Keratinocyte (primary cell): ENCODE measurements around the gene ANO2. TPM values are rescaled to one million over a fixed set of nuclear protein-coding genes. Genes with fewer than 3 reads are reported as not detected.

ENCODE experiments used
- DNase-seq: peaks from one replicate; pipeline ENCODE4 v3.0.0-alpha.2; 2011; ENCODE audit warnings: low read depth, missing footprints, low spot score
- FAIRE-seq: peaks from 2 replicates; lab custom pipeline; 2011; peaks lifted over from hg19 to GRCh38; lab: Jason Lieb, UNC
- H2AFZ ChIP-seq: 2 replicates; pipeline ENCODE4 v1.6.0; 2012; ENCODE audit warnings: low read length, control low read depth, inconsistent platforms; ENCODE audit not compliant: control insufficient read depth
- H3K27ac ChIP-seq: 2 replicates; pipeline ENCODE4 v1.5.1; 2011; ENCODE audit warnings: low read length; ENCODE audit not compliant: control insufficient read depth, insufficient read depth
- H3K27me3 ChIP-seq: 3 replicates; pipeline ENCODE4 v1.6.0; 2011; ENCODE audit warnings: low read length; ENCODE audit not compliant: control insufficient read depth, insufficient read depth; ENCODE audit errors: extremely low read depth
- H3K36me3 ChIP-seq, 2 experiments: 2 replicates in 1 of 2; 3 replicates in 1 of 2; pipeline ENCODE4 v1.5.1; 2011; ENCODE audit warnings: low read length in 2 of 2, mild to moderate bottlenecking in 1 of 2; ENCODE audit not compliant: control insufficient read depth in 2 of 2, insufficient read depth in 2 of 2; ENCODE audit errors: extremely low read depth in 1 of 2
- H3K4me1 ChIP-seq: 3 replicates; pipeline ENCODE4 v1.5.1; 2011; ENCODE audit warnings: low read length; ENCODE audit not compliant: control insufficient read depth, insufficient read depth; ENCODE audit errors: extremely low read depth
- H3K4me2 ChIP-seq: 3 replicates; pipeline ENCODE4 v1.6.0; 2011; ENCODE audit warnings: low read depth, low read length; ENCODE audit not compliant: control insufficient read depth, insufficient read depth; ENCODE audit errors: extremely low read depth
- H3K4me3 ChIP-seq, 3 experiments: fragments of 200-600 bp in 1 of 3; sonication (generic) in 1 of 3; 2 replicates in 2 of 3; 3 replicates in 1 of 3; pipeline ENCODE4 v1.5.1; 2011 to 2016; ENCODE audit warnings: low read length in 3 of 3, mild to moderate bottlenecking in 3 of 3, control low read depth in 2 of 3, inconsistent platforms in 1 of 3, low read depth in 1 of 3, mixed read lengths in 1 of 3, mixed run types in 1 of 3, moderate library complexity in 1 of 3; ENCODE audit not compliant: control insufficient read depth in 2 of 3, insufficient read depth in 2 of 3; ENCODE audit errors: extremely low read depth in 1 of 3
- H3K79me2 ChIP-seq: 2 replicates; pipeline ENCODE4 v1.6.0; 2012; ENCODE audit warnings: low read length; ENCODE audit not compliant: control insufficient read depth, insufficient read depth
- H3K9ac ChIP-seq: 3 replicates; pipeline ENCODE4 v1.6.0; 2011; ENCODE audit warnings: low read length; ENCODE audit not compliant: control insufficient read depth, insufficient read depth; ENCODE audit errors: extremely low read depth
- H3K9me1 ChIP-seq: 3 replicates; pipeline ENCODE4 v1.6.0; 2011; ENCODE audit warnings: low read length; ENCODE audit not compliant: control insufficient read depth, insufficient read depth; ENCODE audit errors: extremely low read depth
- H3K9me3 ChIP-seq: 2 replicates; pipeline ENCODE4 v1.5.1; 2012; ENCODE audit warnings: low read depth, low read length; ENCODE audit not compliant: control insufficient read depth
- H4K20me1 ChIP-seq: 3 replicates; pipeline ENCODE4 v1.6.0; 2011; ENCODE audit warnings: low read length; ENCODE audit not compliant: control insufficient read depth, insufficient read depth; ENCODE audit errors: extremely low read depth
- EZH2 ChIP-seq: IDR thresholded peaks from one replicate; pipeline ENCODE4 v1.6.1; 2012; ENCODE audit warnings: inconsistent platforms, mild to moderate bottlenecking, low read length, moderate library complexity
- dilution Hi-C: fragments of 300-500 bp; cut with MboI; formaldehyde crosslinking; loops from one replicate; pipeline ENCODE4 v1.7.0; 2020; ENCODE audit warnings: low sequenced_read_pairs; ENCODE audit not compliant: extremely low pct_ligation_motif_present
- polyA plus RNA-seq, 5 experiments: library from polyadenylated mRNA; depleted of rRNA in 3 of 5; stranded (reverse) in 3 of 5; stranded (forward) in 1 of 5; unstranded in 1 of 5; fragments of >200 nt; gene quantifications; 1 replicate in 1 of 5; 2 replicates in 3 of 5; 3 replicates in 1 of 5; pipeline versions ENCODE4 v1.2.1 to v1.2.3, GENCODE V29; 2011 to 2012; ENCODE audit warnings: missing spikeins in 2 of 5, low read depth in 1 of 5, low replicate concordance in 1 of 5
- small RNA-seq, 3 experiments: library from RNA; depleted of rRNA; stranded (forward); fragments of <200 nt; gene quantifications; one replicate each; pipeline ENCODE3, GENCODE V24; 2012; ENCODE audit warnings: low read depth in 3 of 3, low replicate concordance in 1 of 3; ENCODE audit not compliant: insufficient read length in 3 of 3
- TF ChIP-seq, protein P1 (sequence below), 3 experiments: IDR thresholded peaks in 1 of 3; conservative IDR thresholded peaks in 1 of 3; optimal IDR thresholded peaks in 1 of 3; 2 replicates in 2 of 3; 3 replicates in 1 of 3; pipeline versions ENCODE3 to v1.5.1; 2011; ENCODE audit warnings: low read length in 3 of 3, mild to moderate bottlenecking in 3 of 3, moderate library complexity in 2 of 3, control low read depth in 1 of 3, inconsistent platforms in 1 of 3; ENCODE audit not compliant: insufficient read depth in 2 of 3; ENCODE audit errors: extremely low read depth in 1 of 3

Gene ANO2
- polyA plus RNA-seq, 1 donor (not counting 4 experiments of a cell fraction or from before 2014, with no cell fraction given) = 0.14 TPM

DNA sequence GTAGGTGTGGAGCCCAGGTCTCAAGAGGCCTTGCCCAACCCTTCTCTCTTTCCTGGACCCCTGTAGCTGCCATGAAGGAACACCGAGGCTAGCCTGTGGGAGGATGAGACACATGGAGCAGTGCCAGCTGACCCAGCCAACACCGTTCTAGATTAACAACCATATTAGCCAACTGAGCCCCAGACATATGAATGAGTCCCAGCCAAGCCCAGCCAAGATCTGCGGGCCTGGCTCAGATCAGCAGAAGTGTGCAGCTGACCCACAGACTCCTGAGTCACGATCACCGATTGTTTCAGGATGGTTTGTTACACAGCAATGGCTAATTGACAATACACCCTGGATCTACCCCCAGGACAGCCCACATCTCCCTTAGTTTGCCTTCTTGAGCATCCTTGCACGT lies 431.0 kb downstream of the ANO2 start:
- H4K20me1 ChIP-seq = no peaks in the 10 kb centered on the region
- no peak overlapping the region for H3K27ac ChIP-seq
- H3K4me1 ChIP-seq = no peaks in the 10 kb centered on the region
- H3K27me3 ChIP-seq = peaks cover 17% of the 10 kb centered on the region
- DNase-seq = no peak
- H3K9me3 ChIP-seq = no peaks in the 10 kb centered on the region
- H3K9me1 ChIP-seq = no peaks in the 10 kb centered on the region
- no peak overlapping the region for H3K4me2 ChIP-seq
- TF ChIP-seq, protein P1, sequence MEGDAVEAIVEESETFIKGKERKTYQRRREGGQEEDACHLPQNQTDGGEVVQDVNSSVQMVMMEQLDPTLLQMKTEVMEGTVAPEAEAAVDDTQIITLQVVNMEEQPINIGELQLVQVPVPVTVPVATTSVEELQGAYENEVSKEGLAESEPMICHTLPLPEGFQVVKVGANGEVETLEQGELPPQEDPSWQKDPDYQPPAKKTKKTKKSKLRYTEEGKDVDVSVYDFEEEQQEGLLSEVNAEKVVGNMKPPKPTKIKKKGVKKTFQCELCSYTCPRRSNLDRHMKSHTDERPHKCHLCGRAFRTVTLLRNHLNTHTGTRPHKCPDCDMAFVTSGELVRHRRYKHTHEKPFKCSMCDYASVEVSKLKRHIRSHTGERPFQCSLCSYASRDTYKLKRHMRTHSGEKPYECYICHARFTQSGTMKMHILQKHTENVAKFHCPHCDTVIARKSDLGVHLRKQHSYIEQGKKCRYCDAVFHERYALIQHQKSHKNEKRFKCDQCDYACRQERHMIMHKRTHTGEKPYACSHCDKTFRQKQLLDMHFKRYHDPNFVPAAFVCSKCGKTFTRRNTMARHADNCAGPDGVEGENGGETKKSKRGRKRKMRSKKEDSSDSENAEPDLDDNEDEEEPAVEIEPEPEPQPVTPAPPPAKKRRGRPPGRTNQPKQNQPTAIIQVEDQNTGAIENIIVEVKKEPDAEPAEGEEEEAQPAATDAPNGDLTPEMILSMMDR (optimal IDR thresholded peaks at IDR 0.05 in 1 of 3, IDR thresholded peaks at IDR 0.05 in 1 of 3, conservative IDR thresholded peaks at IDR 0.05 in 1 of 3; ENCODE audit: extremely low read depth in 1 of 3, insufficient read depth in 2 of 3, low read length in 3 of 3) = no peak
- no peak for TF ChIP-seq EZH2
- FAIRE-seq = no peak
- dilution Hi-C loops = no loop called here
- no peak overlapping the region for H3K4me3 ChIP-seq
- no peaks in the 10 kb centered on the region for H3K36me3 ChIP-seq
- no peaks in the 10 kb centered on the region for H3K79me2 ChIP-seq
- H2AFZ ChIP-seq = no peak overlapping the region
- H3K9ac ChIP-seq = no peak overlapping the region

DNA sequence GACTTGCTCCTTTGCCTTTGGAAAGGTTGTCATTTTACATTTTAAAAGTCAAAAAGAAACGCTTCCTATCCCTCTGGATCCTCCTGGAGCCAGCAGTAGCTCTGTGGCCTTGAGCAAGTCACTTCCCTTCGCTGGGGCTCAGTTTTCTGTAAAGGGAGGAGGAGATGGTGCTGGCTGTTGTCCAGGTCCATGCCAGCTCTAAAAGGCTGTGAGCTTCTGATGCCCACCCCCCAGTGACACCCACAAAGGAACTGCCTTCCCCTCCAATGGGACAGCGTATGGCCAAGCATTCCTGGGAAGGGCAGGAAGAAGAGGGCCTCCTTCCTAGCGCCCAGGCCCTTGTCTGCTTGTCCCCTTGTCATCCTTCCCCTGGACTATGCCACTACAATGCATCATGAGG lies 431.7 kb downstream of the ANO2 start:
- no peaks in the 10 kb centered on the region for H3K36me3 ChIP-seq
- no peak overlapping the region for H3K9ac ChIP-seq
- dilution Hi-C loops = no loop called here
- H3K4me3 ChIP-seq = no peak overlapping the region
- no peaks in the 10 kb centered on the region for H3K9me3 ChIP-seq
- no peak for DNase-seq
- no peak overlapping the region for H3K4me2 ChIP-seq
- peaks cover 17% of the 10 kb centered on the region for H3K27me3 ChIP-seq
- H4K20me1 ChIP-seq = no peaks in the 10 kb centered on the region
- TF ChIP-seq EZH2 = no peak
- TF ChIP-seq, protein P1 (optimal IDR thresholded peaks at IDR 0.05 in 1 of 3, IDR thresholded peaks at IDR 0.05 in 1 of 3, conservative IDR thresholded peaks at IDR 0.05 in 1 of 3; ENCODE audit: extremely low read depth in 1 of 3, insufficient read depth in 2 of 3, low read length in 3 of 3) = no peak
- H2AFZ ChIP-seq = no peak overlapping the region
- FAIRE-seq = no peak
- no peaks in the 10 kb centered on the region for H3K9me1 ChIP-seq
- no peaks in the 10 kb centered on the region for H3K79me2 ChIP-seq
- no peaks in the 10 kb centered on the region for H3K4me1 ChIP-seq
- no peak overlapping the region for H3K27ac ChIP-seq

Small RNA genes within 50 kb of the gene (small RNA-seq; reads per million reads assigned to genes)
- 0 reads per million in 3 experiments for gene AC137627.1

Other genes starting within 250 kb of the ANO2 start
- gene VWF, start 179.4 kb upstream of the ANO2 start, polyA plus RNA-seq = 0.01 to 0.03 TPM in 2 of 3 replicates, not detected in the other